Gastroesophageal sphincter (tissue), 3 donors: Measurements from ENCODE around the gene AFAP1.

ENCODE experiments used
- POLR2A ChIP-seq, 2 donors: fragments of 450-650 bp; IDR thresholded peaks; one replicate each; pipeline ENCODE4 v1.6.1; 2017; ENCODE audit warnings: antibody characterized with exemption in 2 of 2, mild to moderate bottlenecking in 2 of 2, moderate library complexity in 1 of 2
- POLR2AphosphoS5 ChIP-seq: sonication (generic); formaldehyde crosslinking; IDR thresholded peaks from one replicate; pipeline ENCODE4 v1.6.1; 2017; ENCODE audit warnings: antibody characterized with exemption
- TF ChIP-seq, protein P1 (sequence below), 4 experiments: fragments of 200-600 bp in 2 of 4; fragments of 450-650 bp in 2 of 4; sonication (generic) in 1 of 4; IDR thresholded peaks; one replicate each; pipeline ENCODE4 v1.5.1; 2017 to 2019; ENCODE audit warnings: antibody characterized with exemption in 4 of 4, mild to moderate bottlenecking in 2 of 4, moderate library complexity in 2 of 4

DNA sequence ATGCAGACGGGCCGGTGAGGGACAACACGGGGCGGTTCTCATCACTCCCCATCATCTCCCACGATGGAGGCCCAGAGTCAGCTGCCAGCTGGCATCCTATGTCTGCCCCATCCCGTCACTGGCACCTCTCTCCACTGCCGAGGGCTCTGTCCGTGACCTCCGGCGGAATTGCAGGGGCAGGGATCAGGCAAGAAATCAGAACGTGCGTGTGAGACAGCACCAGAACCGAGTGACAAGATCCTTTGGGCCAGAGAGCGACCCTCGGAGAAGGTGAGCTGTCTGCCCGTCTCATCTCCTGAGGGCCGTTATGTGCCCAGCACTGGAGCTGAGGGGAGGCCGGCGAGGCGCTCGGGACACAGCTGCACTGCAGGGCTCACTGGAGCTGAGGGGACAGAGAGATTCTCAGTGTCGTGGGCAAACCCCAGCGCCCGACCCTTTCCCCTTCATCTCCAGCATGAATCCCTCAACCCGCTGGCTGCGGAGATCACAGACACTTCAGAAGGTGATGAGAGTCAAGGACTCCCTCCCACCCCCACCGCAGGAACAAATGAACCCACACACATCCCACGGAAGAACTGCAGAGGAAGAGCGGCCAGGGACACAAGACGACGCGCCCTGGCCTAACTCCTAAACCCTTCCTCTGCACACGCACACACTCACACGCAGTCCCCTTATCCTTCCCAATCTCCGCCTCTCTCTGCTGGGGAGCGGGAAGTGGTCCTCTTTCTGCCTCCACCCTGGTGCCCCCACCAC lies 128.7 kb downstream of the AFAP1 start:
- TF ChIP-seq, protein P1, sequence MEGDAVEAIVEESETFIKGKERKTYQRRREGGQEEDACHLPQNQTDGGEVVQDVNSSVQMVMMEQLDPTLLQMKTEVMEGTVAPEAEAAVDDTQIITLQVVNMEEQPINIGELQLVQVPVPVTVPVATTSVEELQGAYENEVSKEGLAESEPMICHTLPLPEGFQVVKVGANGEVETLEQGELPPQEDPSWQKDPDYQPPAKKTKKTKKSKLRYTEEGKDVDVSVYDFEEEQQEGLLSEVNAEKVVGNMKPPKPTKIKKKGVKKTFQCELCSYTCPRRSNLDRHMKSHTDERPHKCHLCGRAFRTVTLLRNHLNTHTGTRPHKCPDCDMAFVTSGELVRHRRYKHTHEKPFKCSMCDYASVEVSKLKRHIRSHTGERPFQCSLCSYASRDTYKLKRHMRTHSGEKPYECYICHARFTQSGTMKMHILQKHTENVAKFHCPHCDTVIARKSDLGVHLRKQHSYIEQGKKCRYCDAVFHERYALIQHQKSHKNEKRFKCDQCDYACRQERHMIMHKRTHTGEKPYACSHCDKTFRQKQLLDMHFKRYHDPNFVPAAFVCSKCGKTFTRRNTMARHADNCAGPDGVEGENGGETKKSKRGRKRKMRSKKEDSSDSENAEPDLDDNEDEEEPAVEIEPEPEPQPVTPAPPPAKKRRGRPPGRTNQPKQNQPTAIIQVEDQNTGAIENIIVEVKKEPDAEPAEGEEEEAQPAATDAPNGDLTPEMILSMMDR (IDR thresholded peaks at IDR 0.05) = no peak
- TF ChIP-seq POLR2A (IDR thresholded peaks at IDR 0.05) (no peak), POLR2AphosphoS5 (no peak)
